Neutrophil (primary cell): ENCODE results near the gene MIR17HG.

ENCODE experiments used
- H3K27ac ChIP-seq: fragments of 200-600 bp; sonication (generic); 2 replicates; pipeline ENCODE4 v1.5.1; 2016; ENCODE audit warnings: mild to moderate bottlenecking, moderate library complexity
- H3K27me3 ChIP-seq: fragments of 200-600 bp; sonication (generic); 2 replicates; pipeline ENCODE4 v1.6.0; 2016; ENCODE audit warnings: mild to moderate bottlenecking
- H3K36me3 ChIP-seq: fragments of 200-600 bp; sonication (generic); 2 replicates; pipeline ENCODE4 v1.5.1; 2017
- H3K4me1 ChIP-seq, 2 experiments: fragments of 200-600 bp in 1 of 2; sonication (generic) in 1 of 2; 1 replicate in 1 of 2; 2 replicates in 1 of 2; pipeline versions ENCODE4 v1.5.1 to v1.6.1; 2013 to 2016; ENCODE audit warnings: low read depth in 1 of 2, low read length in 1 of 2, mild to moderate bottlenecking in 1 of 2, moderate library complexity in 1 of 2; ENCODE audit not compliant: control insufficient read depth in 1 of 2, insufficient read depth in 1 of 2
- H3K4me3 ChIP-seq, 2 experiments: fragments of 200-600 bp in 1 of 2; sonication (generic) in 1 of 2; 1 replicate in 1 of 2; 2 replicates in 1 of 2; pipeline ENCODE4 v1.5.1; 2013 to 2016; ENCODE audit warnings: low read depth in 1 of 2, low read length in 1 of 2, mild to moderate bottlenecking in 1 of 2, moderate library complexity in 1 of 2
- H3K9me3 ChIP-seq: fragments of 200-600 bp; sonication (generic); 2 replicates; pipeline ENCODE4 v1.5.1; 2016
- TF ChIP-seq, protein P1 (sequence below): fragments of 200-600 bp; sonication (generic); IDR thresholded peaks from 2 replicates; pipeline ENCODE4 v1.5.1; 2016; ENCODE audit warnings: antibody characterized with exemption

Gene MIR17HG

DNA sequence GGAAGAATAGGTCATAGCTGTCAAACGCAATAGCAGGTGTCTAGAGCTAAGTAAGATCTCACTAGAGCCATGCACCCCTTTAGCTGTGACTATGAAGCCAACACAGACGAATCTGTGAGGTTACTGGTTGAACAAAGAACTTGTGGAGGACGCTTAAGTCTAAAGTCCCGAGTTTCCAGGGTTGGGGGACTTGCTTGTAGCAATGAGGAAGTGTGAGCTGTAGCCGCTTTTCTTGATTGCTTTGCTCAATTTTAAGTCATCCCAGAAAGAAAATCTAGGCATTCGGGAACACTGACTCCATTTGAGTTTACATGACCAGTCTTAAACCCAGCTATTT, 52.5 kb downstream of the MIR17HG start:
- Histone ChIP-seq H3K27me3 (peaks cover 70% of the 10 kb centered on the region), H3K4me1 (peaks cover 6 to 17% of the 10 kb centered on the region in 2 experiments), H3K27ac (no peak overlapping the region), H3K4me3 (no peak overlapping the region), H3K36me3 (no peaks in the 10 kb centered on the region), H3K9me3 (no peaks in the 10 kb centered on the region)
- TF ChIP-seq, protein P1, sequence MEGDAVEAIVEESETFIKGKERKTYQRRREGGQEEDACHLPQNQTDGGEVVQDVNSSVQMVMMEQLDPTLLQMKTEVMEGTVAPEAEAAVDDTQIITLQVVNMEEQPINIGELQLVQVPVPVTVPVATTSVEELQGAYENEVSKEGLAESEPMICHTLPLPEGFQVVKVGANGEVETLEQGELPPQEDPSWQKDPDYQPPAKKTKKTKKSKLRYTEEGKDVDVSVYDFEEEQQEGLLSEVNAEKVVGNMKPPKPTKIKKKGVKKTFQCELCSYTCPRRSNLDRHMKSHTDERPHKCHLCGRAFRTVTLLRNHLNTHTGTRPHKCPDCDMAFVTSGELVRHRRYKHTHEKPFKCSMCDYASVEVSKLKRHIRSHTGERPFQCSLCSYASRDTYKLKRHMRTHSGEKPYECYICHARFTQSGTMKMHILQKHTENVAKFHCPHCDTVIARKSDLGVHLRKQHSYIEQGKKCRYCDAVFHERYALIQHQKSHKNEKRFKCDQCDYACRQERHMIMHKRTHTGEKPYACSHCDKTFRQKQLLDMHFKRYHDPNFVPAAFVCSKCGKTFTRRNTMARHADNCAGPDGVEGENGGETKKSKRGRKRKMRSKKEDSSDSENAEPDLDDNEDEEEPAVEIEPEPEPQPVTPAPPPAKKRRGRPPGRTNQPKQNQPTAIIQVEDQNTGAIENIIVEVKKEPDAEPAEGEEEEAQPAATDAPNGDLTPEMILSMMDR = no peak

DNA sequence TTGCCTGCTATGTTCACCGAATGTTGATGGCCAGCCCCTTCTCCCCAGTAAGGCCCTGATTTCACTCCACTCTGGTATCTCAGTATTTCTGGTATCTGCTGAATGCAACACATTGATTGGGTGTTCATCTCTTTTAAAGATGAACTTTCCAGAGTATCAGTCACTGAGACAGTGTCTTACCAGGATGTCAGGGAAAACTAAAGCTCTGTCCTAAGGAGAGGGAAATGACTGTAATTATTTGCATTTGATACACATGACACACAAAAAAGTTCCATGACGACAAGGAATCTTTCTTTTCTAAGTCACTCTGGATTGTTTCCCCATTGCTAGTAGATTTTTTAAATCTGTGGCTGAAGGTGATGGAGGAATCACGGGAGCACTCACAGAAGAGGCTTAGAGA, 53.2 kb downstream of the MIR17HG start:
- H3K4me3 ChIP-seq = no peak overlapping the region
- peaks cover 6 to 17% of the 10 kb centered on the region in 2 experiments for H3K4me1 ChIP-seq
- H3K9me3 ChIP-seq = no peaks in the 10 kb centered on the region
- no peaks in the 10 kb centered on the region for H3K36me3 ChIP-seq
- H3K27ac ChIP-seq = no peak overlapping the region
- TF ChIP-seq, protein P1 = no peak
- H3K27me3 ChIP-seq = peaks cover 64% of the 10 kb centered on the region

DNA sequence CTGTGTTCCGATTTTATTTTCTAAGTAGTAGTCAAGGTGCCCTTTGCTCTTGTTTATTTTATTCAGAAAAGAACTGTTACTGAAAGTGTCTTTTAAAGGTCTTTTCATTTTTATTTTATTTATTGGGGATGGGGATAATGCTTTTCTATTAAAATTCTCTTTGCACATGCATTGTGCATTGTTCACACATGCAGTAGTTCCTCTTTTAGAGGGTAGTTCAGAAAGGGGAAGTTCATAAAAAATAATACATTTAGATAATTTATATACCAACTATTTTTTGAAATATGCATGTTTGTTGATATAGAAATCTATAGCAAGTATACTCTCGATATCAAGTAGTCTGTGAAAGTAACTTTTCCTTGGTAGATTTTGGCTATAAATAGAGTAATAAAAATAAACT, 54.4 kb downstream of the MIR17HG start:
- no peak overlapping the region for H3K4me3 ChIP-seq
- TF ChIP-seq, protein P1 = no peak
- no peak overlapping the region for H3K27ac ChIP-seq
- peaks cover 51% of the 10 kb centered on the region for H3K27me3 ChIP-seq
- no peaks in the 10 kb centered on the region for H3K9me3 ChIP-seq
- no peaks in the 10 kb centered on the region for H3K36me3 ChIP-seq
- peaks cover 6 to 17% of the 10 kb centered on the region in 2 experiments for H3K4me1 ChIP-seq
